HG02642 (cell line): Measurements from ENCODE around the gene ZNF594.
"Not testable (repeated sequence)": the region's sequence is repeated elsewhere in the genome, so short reads cannot be mapped to it uniquely, and the experiment has no call there.

ENCODE experiments used
- ATAC-seq: cut with Tn5 transposase; IDR thresholded peaks from one replicate; pipeline ENCODE4 v1.9.1; 2021; ENCODE audit warnings: mild to moderate bottlenecking; ENCODE audit not compliant: unreplicated experiment, poor library complexity

ZNF594 gene

GRCh38 chr17:5137511-5138197 lies 54.0 kb downstream of the ZNF594 start:
- ATAC-seq = not testable (repeated sequence)

DNA sequence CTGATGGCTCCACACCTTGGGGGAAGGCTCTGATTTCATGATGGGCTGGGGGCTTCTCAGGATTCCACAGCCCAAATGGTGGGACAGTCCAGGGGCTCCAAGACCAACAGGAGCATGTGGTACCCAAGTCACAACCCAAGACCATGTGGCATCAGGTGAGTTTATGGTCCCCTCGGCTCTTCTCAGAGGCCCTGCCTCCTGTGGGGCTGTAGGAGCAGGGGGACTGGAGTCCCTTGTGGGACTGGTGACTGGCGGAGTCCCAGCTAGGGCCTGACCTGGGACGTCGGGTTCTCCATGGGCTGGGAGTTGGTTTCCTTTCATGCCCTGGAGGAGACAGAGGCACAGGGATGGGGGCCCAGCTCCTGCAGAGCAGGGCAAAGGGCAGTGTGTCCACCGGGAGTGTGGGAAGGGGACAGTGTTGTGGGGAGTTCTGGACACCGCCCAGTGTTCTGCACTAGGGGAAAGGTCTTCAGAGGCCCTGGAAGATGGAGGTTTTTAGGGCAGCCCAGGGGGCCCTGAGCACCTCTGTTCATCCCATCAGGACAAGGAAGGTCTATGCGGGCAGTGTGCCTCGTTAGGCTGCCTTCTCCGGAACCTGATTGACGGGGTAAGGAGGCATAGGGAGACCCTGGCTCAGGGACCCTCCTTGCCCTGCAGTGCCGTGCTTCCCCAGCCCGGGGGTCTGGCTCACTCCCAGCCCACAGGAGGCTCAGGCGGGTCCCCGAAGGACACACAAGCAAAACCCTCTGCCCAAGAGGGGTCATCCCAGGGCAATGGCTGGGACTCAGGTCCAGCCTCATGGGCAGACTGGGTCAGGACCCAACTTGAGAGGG lies 54.9 kb downstream of the ZNF594 start:
- ATAC-seq = not testable (repeated sequence)

DNA sequence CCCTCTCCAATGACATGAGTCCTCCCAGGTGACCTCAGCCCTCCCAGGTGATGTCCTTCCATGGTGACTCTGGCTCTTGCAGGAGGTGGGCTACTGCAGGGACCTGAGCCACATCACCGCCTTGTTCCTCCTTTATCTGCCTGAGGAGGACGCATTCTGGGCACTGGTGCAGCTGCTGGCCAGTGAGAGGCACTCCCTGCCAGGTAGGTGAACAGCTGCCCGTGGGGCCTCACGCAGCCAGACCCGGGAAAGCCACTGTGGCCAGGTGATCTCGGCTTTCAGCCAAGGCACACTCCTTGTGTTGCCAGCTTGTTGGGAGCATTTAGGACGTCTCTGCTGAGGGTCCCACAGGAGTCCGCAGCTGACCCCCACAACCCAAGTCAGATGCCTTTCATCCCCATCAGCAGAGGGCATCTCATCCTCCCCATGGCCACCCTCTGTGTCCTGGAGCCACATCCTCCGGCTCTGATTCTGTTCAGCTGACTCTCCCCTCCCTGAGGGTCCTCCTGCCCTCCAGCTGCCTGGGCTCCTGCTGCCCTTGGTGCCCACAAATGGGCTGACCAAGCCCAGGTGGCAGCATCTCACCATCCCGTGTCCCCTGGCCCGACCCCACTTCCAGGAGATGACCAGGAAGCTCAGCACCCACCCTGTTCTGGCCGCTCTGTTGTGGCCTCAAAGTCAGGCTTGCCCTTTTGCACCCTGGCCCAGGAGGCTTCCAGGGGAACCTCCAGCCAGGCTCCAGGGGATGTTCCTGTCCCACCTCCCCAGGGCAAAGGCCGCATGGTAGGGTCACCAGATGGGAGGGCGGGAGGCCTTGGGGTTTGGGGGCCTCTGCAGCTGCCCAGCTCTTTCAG lies 55.7 kb downstream of the ZNF594 start:
- ATAC-seq = no peak

GRCh38 chr17:5135131-5135712 lies 56.4 kb downstream of the ZNF594 start:
- ATAC-seq = not testable (repeated sequence)

DNA sequence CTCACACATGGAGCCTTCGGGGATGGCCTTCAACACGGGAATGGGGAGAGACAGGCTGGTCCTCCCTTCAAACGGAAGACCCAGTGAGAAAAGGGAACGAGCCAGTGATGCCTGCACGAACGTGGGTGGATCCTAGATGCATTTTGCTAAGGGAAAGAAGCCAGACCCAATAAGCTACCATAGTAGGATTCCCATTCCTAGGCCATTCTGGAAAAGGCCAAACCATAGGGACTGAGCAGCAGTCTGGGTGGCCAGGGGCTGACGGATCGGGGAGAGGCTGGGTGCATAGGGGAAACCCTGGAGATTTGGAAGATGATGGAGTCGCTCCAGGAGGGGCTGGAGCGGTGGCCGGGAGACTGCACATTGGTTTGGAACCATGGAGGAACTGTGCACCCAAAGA lies 57.1 kb downstream of the ZNF594 start:
- ATAC-seq = not testable (repeated sequence)

DNA sequence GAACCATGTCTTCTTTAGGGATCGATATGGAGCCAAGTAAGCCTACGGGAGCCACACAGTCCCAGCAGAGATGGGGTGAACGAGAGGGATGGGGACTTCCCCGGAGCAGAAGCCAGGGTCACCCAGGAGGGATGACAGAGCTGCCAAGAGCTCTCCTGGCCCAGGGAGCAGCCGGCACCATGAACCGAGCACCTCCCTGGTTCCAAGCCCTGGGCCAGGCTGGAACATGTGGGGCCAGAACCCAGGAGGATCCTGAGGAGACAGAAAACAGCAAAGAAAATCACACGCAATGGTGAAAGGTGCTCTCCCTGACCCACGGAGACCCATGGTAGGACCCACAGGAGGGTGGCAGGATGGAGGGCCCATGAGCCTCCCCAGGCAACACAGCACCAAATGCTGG lies 57.7 kb downstream of the ZNF594 start:
- ATAC-seq = not testable (repeated sequence)

GRCh38 chr17:5133311-5133710 lies 58.4 kb downstream of the ZNF594 start:
- ATAC-seq = no peak

DNA sequence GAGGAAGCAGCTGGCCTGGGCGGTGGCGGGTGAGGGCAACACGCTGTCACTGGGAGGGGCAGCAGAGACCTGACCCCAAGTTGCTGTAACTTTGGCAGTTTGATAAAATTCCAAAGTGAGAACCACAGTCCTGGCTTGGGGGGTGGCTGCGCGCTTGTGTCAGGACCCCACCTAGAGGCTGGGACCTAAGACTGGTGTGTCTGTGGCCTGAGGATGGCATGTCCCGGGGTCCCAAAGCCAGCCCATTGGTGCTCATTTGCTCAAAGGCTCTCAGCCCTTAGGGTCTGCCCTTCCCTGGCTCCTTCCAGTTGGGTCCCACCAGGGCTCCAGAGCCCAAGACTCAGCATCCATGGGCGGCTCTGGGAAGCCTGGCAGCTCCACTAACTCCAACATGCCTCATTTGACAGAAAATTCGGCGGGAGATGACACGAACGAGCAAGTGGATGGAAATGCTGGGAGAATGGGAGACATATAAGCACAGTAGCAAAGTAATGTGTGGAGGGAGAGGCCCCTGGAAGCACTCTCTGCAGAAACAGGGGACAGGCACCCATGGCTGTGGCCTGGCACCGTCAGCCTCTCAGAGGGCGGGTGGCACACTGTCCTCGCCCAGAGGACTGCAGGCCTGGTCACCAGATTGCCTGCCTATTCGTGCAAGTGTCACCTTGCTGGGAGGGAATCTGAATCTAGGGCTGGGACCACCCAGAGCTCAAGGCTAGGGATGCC lies 59.0 kb downstream of the ZNF594 start:
- not testable (repeated sequence) for ATAC-seq

DNA sequence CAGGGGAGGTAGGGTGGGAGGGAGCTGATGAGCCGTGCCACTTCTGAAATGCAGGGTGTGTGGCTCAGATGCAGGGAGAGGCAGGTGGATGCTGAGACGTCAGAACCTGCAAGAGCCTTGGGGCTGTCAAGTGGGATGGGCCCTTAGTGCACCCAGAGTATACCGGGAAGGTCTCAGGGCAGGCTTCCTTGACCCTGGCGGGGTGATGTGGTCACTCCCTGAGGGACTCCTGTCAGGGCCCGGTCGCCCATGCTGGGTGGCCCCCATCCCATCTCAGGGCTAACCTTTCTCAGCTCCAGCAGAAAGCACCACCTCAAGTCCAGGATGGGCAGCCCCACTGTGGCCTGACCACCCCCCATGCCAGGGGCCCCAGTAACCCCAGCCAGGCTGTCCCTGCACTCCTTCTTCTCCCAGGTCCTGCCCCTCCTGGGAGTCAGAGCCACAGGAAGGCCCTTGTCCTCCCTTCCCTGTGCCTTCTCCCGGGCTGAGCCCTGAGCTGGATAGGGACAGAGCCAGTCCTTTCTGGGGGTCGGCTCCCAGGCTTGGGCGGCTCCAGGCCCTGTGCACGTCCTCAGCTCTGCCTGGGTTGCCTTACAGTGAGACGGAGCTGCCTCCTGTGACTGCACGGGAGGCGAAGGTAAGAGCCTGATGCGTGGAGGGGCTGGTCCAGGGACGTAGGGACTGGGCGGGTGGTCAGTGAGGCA lies 59.7 kb downstream of the ZNF594 start:
- not testable (repeated sequence) for ATAC-seq

DNA sequence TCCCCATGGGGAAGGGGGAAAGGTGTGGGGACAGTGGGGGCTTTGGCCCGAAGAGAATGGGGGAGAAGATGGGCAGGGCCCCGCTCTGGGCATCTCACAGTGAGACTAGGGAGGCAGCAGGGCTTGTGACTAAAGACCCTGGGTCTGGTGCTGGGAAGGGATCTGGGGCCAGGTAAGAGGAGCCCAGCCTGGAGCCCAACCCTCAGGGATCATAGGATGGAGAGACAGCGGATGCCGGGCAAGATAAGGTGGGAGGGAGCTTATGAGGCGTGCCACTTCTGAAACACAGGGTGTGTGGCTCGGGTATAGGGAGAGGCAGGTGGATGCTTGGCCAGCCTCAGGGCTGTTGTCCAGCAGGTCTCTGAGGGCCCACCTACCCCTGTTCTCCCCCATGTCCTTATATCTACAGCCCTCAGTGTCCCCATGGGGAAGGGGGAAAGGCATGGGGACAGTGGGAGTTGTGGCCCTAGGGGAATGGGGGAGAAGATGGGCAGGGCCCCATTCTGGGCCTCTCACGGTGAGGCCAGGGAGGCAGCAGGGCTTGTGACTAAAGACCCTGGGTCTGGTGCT lies 60.4 kb downstream of the ZNF594 start:
- ATAC-seq = no peak

- ATAC-seq = not testable (repeated sequence)
These were observed 61.0 kb downstream of the ZNF594 start for GRCh38 chr17:5130687-5131086.

GRCh38 chr17:5130261-5130660 lies 61.4 kb downstream of the ZNF594 start:
- not testable (repeated sequence) for ATAC-seq

- ATAC-seq = not testable (repeated sequence)
These were observed 61.9 kb downstream of the ZNF594 start for GRCh38 chr17:5129770-5130169.
